ENCODE data around the gene ADGRL4.
"Not testable (repeated sequence)": the region's sequence is repeated elsewhere in the genome, so short reads cannot be mapped to it uniquely, and the experiment has no call there.

Gene ADGRL4

DNA sequence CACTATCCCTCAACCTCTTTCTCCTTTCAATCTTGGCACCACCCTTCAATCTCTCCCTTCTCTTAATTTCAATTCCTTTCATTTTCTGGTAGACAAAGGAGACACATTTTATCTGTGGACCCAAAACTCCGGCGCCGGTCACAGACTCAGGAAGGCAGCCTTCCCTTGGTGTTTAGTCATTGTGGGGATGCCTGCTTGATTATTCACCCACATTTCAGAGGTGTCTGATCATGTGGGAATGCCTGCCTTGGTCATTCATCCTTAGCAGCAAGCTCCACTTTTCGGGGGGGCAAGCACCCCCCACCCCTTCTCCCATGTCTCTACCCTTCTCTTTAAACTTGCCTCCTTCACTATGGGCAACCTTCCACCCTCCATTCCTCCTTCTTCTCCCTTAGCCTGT, 133.7 kb downstream of the ADGRL4 start:
- not testable (repeated sequence) for H3K27ac ChIP-seq (ENCODE audit: low read depth, low read length); H3K4me1 ChIP-seq (ENCODE audit: control insufficient read depth, insufficient read depth, low read length); H3K9ac ChIP-seq (ENCODE audit: low read depth, low read length); H3K36me3 ChIP-seq (ENCODE audit: control insufficient read depth, insufficient read depth, low read length); H3K27me3 ChIP-seq (ENCODE audit: control insufficient read depth, insufficient read depth, low read length); H3K4me3 ChIP-seq (ENCODE audit: low read depth, low read length)
- H3K9me3 ChIP-seq (ENCODE audit: control insufficient read depth, insufficient read depth, low read length) = peaks cover 24% of the 10 kb centered on the region

DNA sequence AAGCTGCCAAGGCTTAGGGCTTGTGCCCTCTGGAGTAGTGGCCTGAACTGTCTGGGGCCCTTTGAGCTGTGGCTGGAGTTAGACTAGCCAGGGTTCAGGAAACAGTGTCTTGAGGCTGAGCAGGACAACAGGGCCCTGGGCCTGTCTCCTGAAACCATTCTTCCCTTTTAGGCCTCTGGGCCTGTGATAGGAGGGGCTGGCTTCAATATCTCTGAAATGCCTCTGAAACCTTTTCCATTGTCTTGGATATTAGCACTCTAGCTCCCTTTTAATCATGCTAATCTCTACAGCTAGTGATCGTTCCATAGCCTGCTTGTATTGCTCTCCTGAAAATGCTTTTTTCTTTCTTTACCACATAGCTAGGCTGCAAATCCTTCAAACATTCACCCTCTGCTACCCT, 135.3 kb downstream of the ADGRL4 start:
- H3K4me1 ChIP-seq (ENCODE audit: control insufficient read depth, insufficient read depth, low read length) = no peaks in the 10 kb centered on the region; the same call in 1 of the 2 replicates
- H3K27me3 ChIP-seq (ENCODE audit: control insufficient read depth, insufficient read depth, low read length) = no peaks in the 10 kb centered on the region

DNA sequence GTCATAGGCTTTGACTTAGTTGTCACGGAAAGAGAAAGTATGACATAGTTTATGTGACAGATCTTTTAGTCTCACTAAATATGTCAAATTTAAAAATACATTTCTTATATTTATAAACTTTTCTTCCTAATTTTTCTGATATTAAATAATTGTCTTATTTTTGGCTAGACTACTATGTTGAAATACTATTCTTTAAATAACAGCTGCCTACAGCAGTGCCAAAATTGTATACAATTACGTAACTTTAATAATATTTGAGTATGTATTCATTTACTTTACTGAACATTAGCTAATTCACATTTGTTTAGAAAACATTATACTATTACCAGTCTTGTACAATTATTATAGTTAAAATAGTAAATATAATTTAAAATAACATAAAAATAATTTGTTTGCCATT, 137.4 kb downstream of the ADGRL4 start:
- no peaks in the 10 kb centered on the region for H3K36me3 ChIP-seq (ENCODE audit: control insufficient read depth, insufficient read depth, low read length)
- H3K27ac ChIP-seq (ENCODE audit: low read depth, low read length) = no peak overlapping the region
- no peak overlapping the region for H3K4me3 ChIP-seq (ENCODE audit: low read depth, low read length)
- no peaks in the 10 kb centered on the region; the same call in 1 of the 2 replicates for H3K4me1 ChIP-seq (ENCODE audit: control insufficient read depth, insufficient read depth, low read length)
- H3K27me3 ChIP-seq (ENCODE audit: control insufficient read depth, insufficient read depth, low read length) = no peaks in the 10 kb centered on the region
- H3K9ac ChIP-seq (ENCODE audit: low read depth, low read length) = no peak overlapping the region
- peaks cover 24% of the 10 kb centered on the region for H3K9me3 ChIP-seq (ENCODE audit: control insufficient read depth, insufficient read depth, low read length)

More for the DNA sequence above, 135.3 kb downstream of the ADGRL4 start:
- H3K9me3 ChIP-seq (ENCODE audit: control insufficient read depth, insufficient read depth, low read length) = peaks cover 24% of the 10 kb centered on the region
- H3K36me3 ChIP-seq (ENCODE audit: control insufficient read depth, insufficient read depth, low read length) = no peaks in the 10 kb centered on the region
- peak overlapping the region; percentile 42 for H3K27ac ChIP-seq (ENCODE audit: low read depth, low read length)
- H3K9ac ChIP-seq (ENCODE audit: low read depth, low read length) = no peak overlapping the region
- no peak overlapping the region for H3K4me3 ChIP-seq (ENCODE audit: low read depth, low read length)

DNA sequence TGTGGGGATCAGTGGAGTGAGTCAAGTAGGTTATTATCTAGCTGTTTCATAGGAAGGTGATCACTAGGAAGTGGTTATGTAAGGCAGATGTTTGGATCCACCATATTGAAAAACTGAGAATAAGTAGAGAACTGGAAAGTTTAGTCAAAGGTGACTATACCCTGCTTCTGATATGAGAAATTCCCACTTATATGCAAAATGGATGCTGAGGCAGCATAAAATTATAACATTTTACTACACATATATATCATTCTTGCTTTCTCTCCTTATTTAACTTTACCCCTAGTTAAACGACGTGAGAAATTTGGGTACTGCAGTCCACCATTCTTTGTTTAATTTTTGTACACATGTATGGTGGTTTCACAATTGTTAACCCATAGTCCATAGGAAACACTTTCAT, 142.4 kb downstream of the ADGRL4 start:
- H3K4me1 ChIP-seq (ENCODE audit: control insufficient read depth, insufficient read depth, low read length) = no peaks in the 10 kb centered on the region

DNA sequence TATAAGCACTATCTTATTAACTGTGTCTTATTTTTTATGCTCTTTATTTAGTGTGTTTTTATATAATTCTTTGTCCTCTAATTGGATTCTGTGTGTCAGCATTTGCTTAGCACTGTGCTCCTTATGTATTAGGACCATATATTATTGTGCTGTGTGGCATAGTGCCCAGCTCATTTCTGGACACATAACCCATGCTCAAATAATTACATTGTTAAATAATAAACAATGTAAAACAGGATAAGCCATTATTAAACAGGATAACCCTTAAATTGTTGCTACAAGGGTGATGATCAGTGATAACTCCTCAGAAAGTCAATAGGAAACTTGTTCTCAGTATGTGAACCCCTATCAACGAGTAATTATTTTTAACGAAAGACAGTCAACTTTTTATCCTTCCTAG, 150.4 kb downstream of the ADGRL4 start:
- Histone ChIP-seq H3K4me3 (ENCODE audit: low read depth, low read length) (no peak overlapping the region), H3K36me3 (ENCODE audit: control insufficient read depth, insufficient read depth, low read length) (no peaks in the 10 kb centered on the region), H3K27ac (ENCODE audit: low read depth, low read length) (no peak overlapping the region), H3K9ac (ENCODE audit: low read depth, low read length) (no peak overlapping the region), H3K27me3 (ENCODE audit: control insufficient read depth, insufficient read depth, low read length) (no peaks in the 10 kb centered on the region), H3K4me1 (ENCODE audit: control insufficient read depth, insufficient read depth, low read length) (no peaks in the 10 kb centered on the region), H3K9me3 (ENCODE audit: control insufficient read depth, insufficient read depth, low read length) (peaks cover 7% of the 10 kb centered on the region; the same call in 1 of the 2 replicates)

More for the DNA sequence above, 142.4 kb downstream of the ADGRL4 start:
- H3K36me3 ChIP-seq (ENCODE audit: control insufficient read depth, insufficient read depth, low read length) = no peaks in the 10 kb centered on the region
- H3K27ac ChIP-seq (ENCODE audit: low read depth, low read length) = no peak overlapping the region
- no peaks in the 10 kb centered on the region for H3K27me3 ChIP-seq (ENCODE audit: control insufficient read depth, insufficient read depth, low read length)
- no peak overlapping the region for H3K4me3 ChIP-seq (ENCODE audit: low read depth, low read length)
- no peaks in the 10 kb centered on the region for H3K9me3 ChIP-seq (ENCODE audit: control insufficient read depth, insufficient read depth, low read length)
- no peak overlapping the region for H3K9ac ChIP-seq (ENCODE audit: low read depth, low read length)

DNA sequence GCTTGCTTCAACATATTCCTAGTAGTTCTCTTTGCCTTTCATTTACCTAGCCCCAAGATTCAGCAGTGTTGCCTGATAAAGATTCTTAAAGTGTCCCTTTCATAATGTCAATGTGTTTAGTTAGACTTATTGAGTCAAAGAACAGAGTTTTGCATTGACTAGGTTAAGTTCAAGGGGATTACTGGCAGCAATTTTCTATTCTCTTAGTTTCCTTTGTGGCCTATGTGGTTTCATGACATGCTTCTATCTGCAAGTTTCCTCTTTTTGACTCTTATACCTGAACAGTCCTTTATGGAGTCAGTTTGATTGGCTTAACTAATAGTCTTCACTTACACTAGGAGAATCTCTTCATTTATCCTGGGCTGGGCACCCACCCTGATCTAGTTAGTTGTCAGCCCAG, 151.3 kb downstream of the ADGRL4 start:
- H3K27ac ChIP-seq (ENCODE audit: low read depth, low read length) = no peak overlapping the region
- H3K9me3 ChIP-seq (ENCODE audit: control insufficient read depth, insufficient read depth, low read length) = peaks cover 7% of the 10 kb centered on the region; the same call in 1 of the 2 replicates
- H3K4me1 ChIP-seq (ENCODE audit: control insufficient read depth, insufficient read depth, low read length) = no peaks in the 10 kb centered on the region
- no peaks in the 10 kb centered on the region for H3K27me3 ChIP-seq (ENCODE audit: control insufficient read depth, insufficient read depth, low read length)
- H3K4me3 ChIP-seq (ENCODE audit: low read depth, low read length) = no peak overlapping the region
- no peak overlapping the region for H3K9ac ChIP-seq (ENCODE audit: low read depth, low read length)
- no peaks in the 10 kb centered on the region for H3K36me3 ChIP-seq (ENCODE audit: control insufficient read depth, insufficient read depth, low read length)

DNA sequence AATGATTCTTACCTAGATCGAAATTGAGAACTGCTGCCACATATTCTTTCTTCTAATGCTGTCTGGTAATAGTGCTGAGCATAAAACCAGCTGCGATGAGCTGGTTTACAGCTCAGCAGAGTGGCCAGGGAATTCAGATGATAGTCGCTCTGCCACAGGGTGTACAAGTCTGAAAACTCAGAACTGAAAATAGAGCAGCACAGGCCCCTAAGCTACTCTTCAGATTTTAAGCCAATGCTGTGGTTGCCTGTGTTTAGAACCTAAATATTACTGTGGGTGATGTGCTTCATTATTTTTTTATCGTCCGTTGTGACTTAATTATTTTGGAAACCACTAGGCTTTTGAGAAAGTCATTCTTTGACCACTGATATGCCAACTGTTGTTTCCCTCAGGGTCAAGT, 152.0 kb downstream of the ADGRL4 start:
- Histone ChIP-seq H3K4me3 (ENCODE audit: low read depth, low read length) (no peak overlapping the region), H3K27ac (ENCODE audit: low read depth, low read length) (no peak overlapping the region), H3K9ac (ENCODE audit: low read depth, low read length) (no peak overlapping the region), H3K9me3 (ENCODE audit: control insufficient read depth, insufficient read depth, low read length) (peaks cover 7% of the 10 kb centered on the region; the same call in 1 of the 2 replicates), H3K27me3 (ENCODE audit: control insufficient read depth, insufficient read depth, low read length) (no peaks in the 10 kb centered on the region), H3K4me1 (ENCODE audit: control insufficient read depth, insufficient read depth, low read length) (no peaks in the 10 kb centered on the region), H3K36me3 (ENCODE audit: control insufficient read depth, insufficient read depth, low read length) (no peaks in the 10 kb centered on the region)

DNA sequence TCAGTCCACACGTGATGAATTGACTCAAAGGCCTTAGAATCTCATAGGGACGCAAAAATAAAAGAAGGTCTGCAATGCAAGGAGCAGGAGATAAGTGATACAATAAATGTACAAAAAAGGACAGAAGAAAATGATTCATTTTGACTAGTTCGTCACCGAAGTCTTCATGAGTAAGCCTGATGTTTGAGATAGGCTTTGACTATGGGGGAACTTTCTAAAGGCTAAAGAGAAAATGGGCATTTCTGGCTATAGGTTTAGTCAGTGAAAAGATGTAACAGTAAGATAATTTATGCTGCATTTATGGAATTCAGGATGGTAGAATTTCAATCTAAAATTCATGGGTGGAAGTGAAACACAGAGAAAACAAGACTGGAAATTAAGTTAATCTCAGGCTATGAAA, 163.0 kb downstream of the ADGRL4 start:
- Histone ChIP-seq H3K9ac (ENCODE audit: low read depth, low read length) (no peak overlapping the region), H3K27me3 (ENCODE audit: control insufficient read depth, insufficient read depth, low read length) (no peaks in the 10 kb centered on the region), H3K4me3 (ENCODE audit: low read depth, low read length) (no peak overlapping the region), H3K27ac (ENCODE audit: low read depth, low read length) (no peak overlapping the region), H3K4me1 (ENCODE audit: control insufficient read depth, insufficient read depth, low read length) (peaks cover 7% of the 10 kb centered on the region; the same call in 1 of the 2 replicates), H3K36me3 (ENCODE audit: control insufficient read depth, insufficient read depth, low read length) (no peaks in the 10 kb centered on the region), H3K9me3 (ENCODE audit: control insufficient read depth, insufficient read depth, low read length) (no peaks in the 10 kb centered on the region)

DNA sequence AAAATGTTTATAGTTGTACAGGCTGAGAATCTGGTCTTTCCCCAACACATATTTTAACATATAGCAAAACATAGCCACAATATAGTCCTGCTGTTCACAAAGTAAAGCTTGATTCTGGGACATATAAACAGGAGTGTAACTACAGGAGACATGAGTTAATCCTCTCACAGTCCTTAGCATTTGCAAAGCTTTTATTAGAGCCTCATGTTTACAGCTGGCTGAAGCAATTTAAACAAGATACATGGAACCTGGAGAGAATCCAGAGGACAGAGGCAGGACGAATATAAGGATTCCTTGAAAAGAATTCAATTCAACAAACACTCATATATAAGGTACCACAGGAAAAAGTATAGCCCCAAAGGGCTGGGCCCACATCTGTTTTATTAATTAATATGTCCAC, 163.4 kb downstream of the ADGRL4 start:
- H3K4me1 ChIP-seq (ENCODE audit: control insufficient read depth, insufficient read depth, low read length) = peaks cover 7% of the 10 kb centered on the region; the same call in 1 of the 2 replicates
- H3K4me3 ChIP-seq (ENCODE audit: low read depth, low read length) = no peak overlapping the region
- no peaks in the 10 kb centered on the region for H3K36me3 ChIP-seq (ENCODE audit: control insufficient read depth, insufficient read depth, low read length)
- no peaks in the 10 kb centered on the region for H3K9me3 ChIP-seq (ENCODE audit: control insufficient read depth, insufficient read depth, low read length)
- no peak overlapping the region for H3K27ac ChIP-seq (ENCODE audit: low read depth, low read length)
- no peaks in the 10 kb centered on the region for H3K27me3 ChIP-seq (ENCODE audit: control insufficient read depth, insufficient read depth, low read length)
- H3K9ac ChIP-seq (ENCODE audit: low read depth, low read length) = no peak overlapping the region

DNA sequence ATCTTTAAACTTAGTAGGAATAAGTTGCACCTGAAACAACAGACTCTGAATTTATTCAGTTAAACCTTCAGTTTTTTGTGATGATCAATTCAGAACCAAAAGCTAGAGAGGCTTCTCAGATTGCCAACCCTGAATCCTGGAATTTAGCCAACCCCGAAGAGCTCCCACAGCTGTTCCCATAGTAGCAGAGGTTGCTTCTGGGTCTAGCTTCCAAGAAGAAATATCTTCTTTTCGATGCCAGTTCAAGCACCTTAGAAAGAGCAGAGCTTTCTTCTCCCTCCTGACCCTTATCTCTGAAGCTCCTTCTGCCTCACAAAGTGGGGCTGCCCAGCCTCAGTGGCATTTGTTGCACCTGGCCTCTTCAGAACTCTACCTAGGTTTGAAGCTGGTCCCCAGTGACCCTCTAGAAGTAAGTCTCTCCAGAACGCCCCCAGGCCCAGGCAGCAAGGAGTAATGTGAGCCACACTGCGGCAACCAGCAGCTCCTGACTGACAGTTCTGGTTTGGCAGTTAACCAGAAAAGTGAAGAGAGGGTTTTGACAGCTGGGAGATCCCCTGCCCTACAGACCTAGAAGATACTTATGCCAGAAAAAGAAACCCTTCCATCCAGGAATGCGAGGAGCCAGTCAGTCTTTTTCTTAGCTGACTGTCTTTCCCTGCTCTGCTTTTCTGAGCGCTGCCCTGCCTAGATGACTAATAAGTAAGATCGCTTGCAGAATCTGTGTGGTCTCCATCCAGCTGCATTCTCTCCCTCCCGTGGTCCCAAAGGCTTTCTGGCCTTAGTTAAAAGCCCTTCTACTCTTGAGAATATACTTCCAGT, 165.9 kb downstream of the ADGRL4 start:
- H3K9ac ChIP-seq (ENCODE audit: low read depth, low read length) = no peak overlapping the region
- H3K27ac ChIP-seq (ENCODE audit: low read depth, low read length) = no peak overlapping the region
- no peaks in the 10 kb centered on the region for H3K36me3 ChIP-seq (ENCODE audit: control insufficient read depth, insufficient read depth, low read length)
- H3K4me3 ChIP-seq (ENCODE audit: low read depth, low read length) = no peak overlapping the region
- no peaks in the 10 kb centered on the region for H3K27me3 ChIP-seq (ENCODE audit: control insufficient read depth, insufficient read depth, low read length)
- H3K9me3 ChIP-seq (ENCODE audit: control insufficient read depth, insufficient read depth, low read length) = no peaks in the 10 kb centered on the region
- H3K4me1 ChIP-seq (ENCODE audit: control insufficient read depth, insufficient read depth, low read length) = peaks cover 7% of the 10 kb centered on the region; the same call in 1 of the 2 replicates

Measured in HUES48 (cell line).